GM19438 (cell line): Measurements from ENCODE around the gene KREMEN2.

ENCODE experiments used
- ATAC-seq: cut with Tn5 transposase; IDR thresholded peaks from one replicate; pipeline ENCODE4 v1.9.1; 2021; ENCODE audit warnings: low read depth; ENCODE audit not compliant: unreplicated experiment

Gene KREMEN2

DNA sequence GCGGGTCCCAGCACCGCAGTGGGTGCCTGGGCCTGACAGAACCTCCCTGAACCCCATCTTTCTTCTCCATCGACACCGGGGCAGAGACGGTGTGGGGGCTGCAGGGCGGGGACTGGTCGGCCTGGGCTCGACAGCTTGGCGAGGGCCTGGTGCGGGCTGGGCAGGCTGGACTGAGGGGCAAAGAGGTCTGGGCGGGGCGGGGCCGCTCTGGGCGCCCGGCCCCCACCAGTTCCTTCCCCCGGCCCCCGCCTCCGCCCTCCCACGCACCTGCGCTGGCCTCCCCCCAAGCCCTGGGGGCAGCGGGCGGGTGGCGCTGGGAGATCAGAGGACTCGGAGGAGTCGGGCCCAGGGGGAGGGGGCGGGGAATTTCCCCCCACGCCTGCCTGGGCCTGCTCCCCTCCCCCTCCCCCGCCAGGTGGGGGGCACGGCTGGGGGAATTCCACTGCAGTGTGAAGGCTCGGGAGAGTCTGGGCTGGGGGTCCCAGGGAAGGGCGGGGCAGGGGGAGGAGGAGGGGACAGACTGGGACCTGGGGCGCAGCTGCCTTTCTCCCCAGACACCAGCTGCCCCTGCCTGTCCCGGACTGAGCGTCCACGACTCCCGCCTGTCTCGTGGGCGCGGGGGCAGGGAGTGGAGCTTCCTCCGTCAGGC is 877 bp upstream of the KREMEN2 start:
- ATAC-seq, result no peak

GRCh38 chr16:2964475-2965336 is 631 bp downstream of the KREMEN2 start:
- ATAC-seq, result no peak

DNA sequence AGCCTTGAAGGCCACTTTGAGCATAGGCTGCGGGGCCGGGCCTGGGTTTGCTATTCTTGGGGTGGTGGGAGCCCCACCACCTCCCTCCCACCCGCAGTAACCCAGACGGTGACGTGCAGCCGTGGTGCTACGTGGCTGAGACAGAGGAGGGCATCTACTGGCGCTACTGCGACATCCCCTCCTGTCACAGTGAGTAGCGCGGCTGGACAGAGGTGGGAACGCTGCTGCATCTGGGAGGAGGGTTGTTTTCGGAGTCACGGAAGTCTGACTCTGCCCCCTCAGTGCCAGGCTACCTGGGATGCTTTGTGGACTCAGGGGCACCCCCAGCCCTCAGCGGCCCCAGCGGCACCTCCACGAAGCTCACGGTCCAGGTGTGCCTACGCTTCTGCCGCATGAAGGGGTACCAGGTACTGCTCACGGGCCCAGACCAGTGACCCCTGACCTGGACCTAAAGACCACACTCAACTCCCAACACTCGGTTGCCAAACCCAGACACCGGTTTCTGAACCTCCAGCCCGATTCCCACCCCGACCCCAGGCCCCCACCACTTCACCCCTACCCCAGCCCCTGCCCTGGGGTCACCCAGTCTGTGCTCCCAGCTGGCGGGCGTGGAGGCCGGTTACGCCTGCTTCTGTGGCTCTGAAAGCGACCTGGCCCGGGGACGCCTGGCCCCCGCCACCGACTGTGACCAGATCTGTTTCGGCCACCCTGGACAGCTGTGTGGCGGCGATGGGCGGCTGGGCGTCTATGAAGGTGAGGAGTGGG is 2.1 kb downstream of the KREMEN2 start:
- no peak for ATAC-seq

GRCh38 chr16:2966808-2967191 is 2.7 kb downstream of the KREMEN2 start:
- no peak for ATAC-seq

- ATAC-seq, result no peak
Observed at GRCh38 chr16:2967211-2967631, 3.1 kb downstream of the KREMEN2 start.

- no peak for ATAC-seq
Observed at GRCh38 chr16:2967721-2968161, 3.7 kb downstream of the KREMEN2 start.

GRCh38 chr16:2968368-2968737 is 4.3 kb downstream of the KREMEN2 start:
- ATAC-seq, result no peak

- peak; percentile 54 for ATAC-seq
Observed at GRCh38 chr16:2968738-2969544, 4.9 kb downstream of the KREMEN2 start, which contains the start of gene PAQR4. PAQR4 (plus strand) TSS chr16:2969348; CDS start chr16:2969675, 327 bp downstream.

GRCh38 chr16:2969545-2970521 is 5.8 kb downstream of the KREMEN2 start:
- no peak for ATAC-seq

DNA sequence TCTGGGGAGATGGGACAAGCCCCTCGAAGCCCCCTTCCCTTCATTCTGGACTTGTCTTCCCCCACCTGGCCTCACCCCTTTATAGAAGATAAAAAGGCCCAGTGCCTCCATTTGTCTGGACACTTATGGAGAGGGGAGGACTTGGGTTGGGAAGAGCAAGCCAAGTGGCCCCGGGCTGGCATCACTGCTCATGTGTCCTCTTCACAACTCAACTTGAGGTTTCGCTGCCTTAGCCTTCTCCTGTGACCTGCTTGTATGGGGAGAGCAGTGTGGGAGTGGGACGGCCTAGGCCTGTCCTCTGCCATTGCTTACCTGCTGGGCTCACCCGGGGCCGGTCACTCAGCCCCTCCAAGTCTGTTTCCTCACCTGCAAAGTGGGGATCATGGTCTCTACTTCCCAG is 6.5 kb downstream of the KREMEN2 start:
- ATAC-seq, result no peak

GRCh38 chr16:2971134-2971984 is 7.3 kb downstream of the KREMEN2 start:
- no peak for ATAC-seq

- no peak for ATAC-seq
Observed at GRCh38 chr16:2971985-2972784, 8.1 kb downstream of the KREMEN2 start.

GRCh38 chr16:2973093-2973492 is 9.0 kb downstream of the KREMEN2 start:
- no peak for ATAC-seq

GRCh38 chr16:2973605-2974318 is 9.7 kb downstream of the KREMEN2 start:
- no peak for ATAC-seq

GRCh38 chr16:2974319-2975056 is 10.4 kb downstream of the KREMEN2 start:
- ATAC-seq, result no peak

DNA sequence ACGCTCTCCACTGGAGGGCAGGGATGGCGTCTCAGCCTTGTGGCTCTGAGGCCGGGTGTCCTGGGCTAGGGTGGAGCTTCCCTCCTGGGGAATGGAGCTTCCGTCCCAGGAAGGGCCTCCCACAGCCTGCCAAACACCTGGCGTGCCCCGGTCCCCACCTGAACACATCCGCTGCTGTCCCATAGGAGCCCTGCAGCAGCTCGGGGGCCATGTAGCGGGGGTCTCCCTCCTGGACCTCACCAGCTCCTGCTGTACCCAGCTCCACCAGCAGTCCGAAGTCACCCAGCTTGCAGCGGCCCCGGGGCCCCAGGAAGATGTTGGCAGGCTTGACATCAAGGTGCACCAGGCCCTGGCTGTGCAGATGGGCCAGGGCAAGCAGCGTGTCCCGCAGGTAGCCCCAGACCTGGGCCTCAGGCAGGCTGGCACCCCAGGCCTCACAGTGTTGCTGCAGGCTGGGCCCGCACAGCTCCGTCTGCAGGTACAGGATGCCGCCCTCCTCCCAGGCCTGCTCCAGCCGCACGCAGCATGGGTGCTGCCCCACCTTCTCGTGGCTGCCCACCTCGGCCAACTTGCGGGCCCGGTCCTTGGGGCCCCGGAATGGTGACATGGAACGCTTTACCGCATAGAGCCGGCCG is 11.2 kb downstream of the KREMEN2 start:
- ATAC-seq, result no peak
